Astrocyte (in vitro differentiated cells and primary cell): Measurements from ENCODE around the gene MROH2A. TPM values are rescaled to one million over a fixed set of nuclear protein-coding genes. Genes with fewer than 3 reads are reported as not detected.
"Not testable (repeated sequence)": the region's sequence is repeated elsewhere in the genome, so short reads cannot be mapped to it uniquely, and the experiment has no call there.

Source experiments
- DNase-seq: peaks from one replicate; pipeline ENCODE4 v3.0.0-alpha.2; 2010; ENCODE audit warnings: low read depth
- FAIRE-seq: peaks from 2 replicates; lab custom pipeline; 2011; peaks lifted over from hg19 to GRCh38; lab: Jason Lieb, UNC
- H2AFZ ChIP-seq: 2 replicates; pipeline ENCODE4 v1.6.0; 2012; ENCODE audit warnings: low read depth, low read length, inconsistent platforms
- H3K27ac ChIP-seq: 2 replicates; pipeline ENCODE4 v1.5.1; 2011; ENCODE audit warnings: low read depth, low read length, inconsistent platforms
- H3K27me3 ChIP-seq: 2 replicates; pipeline ENCODE4 v1.6.0; 2011; ENCODE audit warnings: low read length, inconsistent platforms; ENCODE audit not compliant: insufficient read depth
- H3K36me3 ChIP-seq: 2 replicates; pipeline ENCODE4 v1.5.1; 2011; ENCODE audit warnings: low read length, inconsistent platforms; ENCODE audit not compliant: insufficient read depth
- H3K4me1 ChIP-seq: 2 replicates; pipeline ENCODE4 v1.5.1; 2011; ENCODE audit warnings: low read length, inconsistent platforms; ENCODE audit not compliant: insufficient read depth
- H3K4me2 ChIP-seq: 2 replicates; pipeline ENCODE4 v1.6.0; 2012; ENCODE audit warnings: low read length, inconsistent platforms
- H3K4me3 ChIP-seq: 2 replicates; pipeline ENCODE4 v1.5.1; 2011; ENCODE audit warnings: low read depth, mild to moderate bottlenecking, low read length, inconsistent platforms; ENCODE audit not compliant: insufficient read depth
- H3K79me2 ChIP-seq: 2 replicates; pipeline ENCODE4 v1.6.0; 2012; ENCODE audit warnings: mild to moderate bottlenecking, low read length, inconsistent platforms; ENCODE audit not compliant: insufficient read depth
- H3K9ac ChIP-seq: 2 replicates; pipeline ENCODE4 v1.6.0; 2012; ENCODE audit warnings: mild to moderate bottlenecking, low read length, inconsistent platforms
- H3K9me3 ChIP-seq: 2 replicates; pipeline ENCODE4 v1.5.1; 2012; ENCODE audit warnings: low read depth, mild to moderate bottlenecking, low read length, inconsistent platforms; ENCODE audit not compliant: insufficient read depth
- H4K20me1 ChIP-seq: 2 replicates; pipeline ENCODE4 v1.6.0; 2012; ENCODE audit warnings: low read length, inconsistent platforms; ENCODE audit not compliant: insufficient read depth
- H3K27ac Mint-ChIP-seq: one replicate; pipeline ENCODE4 v1.8.0; 2021; ENCODE audit warnings: mild to moderate bottlenecking, mixed read lengths; ENCODE audit not compliant: unreplicated experiment
- H3K27me3 Mint-ChIP-seq: one replicate; pipeline ENCODE4 v1.8.0; 2021; ENCODE audit warnings: low read depth, mixed read lengths; ENCODE audit not compliant: unreplicated experiment
- H3K36me3 Mint-ChIP-seq: one replicate; pipeline ENCODE4 v1.8.0; 2021; ENCODE audit warnings: low read depth, mixed read lengths; ENCODE audit not compliant: unreplicated experiment
- H3K4me1 Mint-ChIP-seq: one replicate; pipeline ENCODE4 v1.8.0; 2021; ENCODE audit warnings: low read depth, mixed read lengths; ENCODE audit not compliant: unreplicated experiment
- H3K4me3 Mint-ChIP-seq: one replicate; pipeline ENCODE4 v1.8.0; 2021; ENCODE audit warnings: mild to moderate bottlenecking, moderate library complexity, mixed read lengths; ENCODE audit not compliant: unreplicated experiment
- H3K9me3 Mint-ChIP-seq: one replicate; pipeline ENCODE4 v1.8.0; 2021; ENCODE audit warnings: mild to moderate bottlenecking, mixed read lengths; ENCODE audit not compliant: unreplicated experiment
- CTCF ChIP-seq: IDR thresholded peaks from 2 replicates; pipeline ENCODE4 v1.5.1; 2011; ENCODE audit warnings: low read depth, mild to moderate bottlenecking, inconsistent platforms, low read length, moderate library complexity; ENCODE audit not compliant: insufficient read depth
- EZH2 ChIP-seq: IDR thresholded peaks from 2 replicates; pipeline ENCODE4 v1.6.1; 2012; ENCODE audit warnings: mild to moderate bottlenecking, low read length, inconsistent platforms; ENCODE audit not compliant: insufficient read depth
- total RNA-seq: library from RNA; stranded (reverse); gene quantifications from 2 replicates; pipeline ENCODE4 v1.2.1, GENCODE V29; 2021

Gene MROH2A
- total RNA-seq, 1 donor from 2014 or later, result not detected

GRCh38 chr2:233867993-233868532 lies 89.9 kb downstream of the MROH2A start, which contains the start of gene MSL3B:
Gene MSL3B, minus strand, starts transcription at chr2:233868386.
- Mint-ChIP-seq H3K36me3 (peaks cover 5% of the 10 kb centered on the region), H3K4me3 (peak within 1 kb of the TSS; percentile 89), H3K9me3 (peaks cover 17% of the 10 kb centered on the region), H3K4me1 (no peaks in the 10 kb centered on the region), H3K27me3 (peaks cover 5% of the 10 kb centered on the region), H3K27ac (peak within 1 kb of the TSS; percentile 93)
- Histone ChIP-seq H3K27ac (peak within 1 kb of the TSS; percentile 69), H3K9ac (peak within 1 kb of the TSS; percentile 80), H3K4me1 (peaks cover 3% of the 10 kb centered on the region), H3K79me2 (no peaks in the 10 kb centered on the region), H3K27me3 (peaks cover 2% of the 10 kb centered on the region), H3K4me3 (peak within 1 kb of the TSS; percentile 72), H3K4me2 (peak within 1 kb of the TSS; percentile 86), H4K20me1 (no peaks in the 10 kb centered on the region), H2AFZ (peak within 1 kb of the TSS; percentile 90), H3K36me3 (peaks cover 6% of the 10 kb centered on the region), H3K9me3 (no peaks in the 10 kb centered on the region)
- DNase-seq (peak; percentile 14), FAIRE-seq (no peak)
- TF ChIP-seq EZH2, result no peak
- TF ChIP-seq CTCF, result no peak

- peaks cover 18% of the 10 kb centered on the region for H3K27me3 Mint-ChIP-seq
- Histone ChIP-seq H2AFZ (no peak overlapping the region), H3K4me1 (peaks cover 3% of the 10 kb centered on the region), H3K79me2 (no peaks in the 10 kb centered on the region), H3K4me3 (no peak overlapping the region), H4K20me1 (no peaks in the 10 kb centered on the region), H3K9me3 (peaks cover 2% of the 10 kb centered on the region), H3K36me3 (peaks cover 6% of the 10 kb centered on the region), H3K4me2 (no peak overlapping the region), H3K27ac (no peak overlapping the region), H3K27me3 (peaks cover 7% of the 10 kb centered on the region), H3K9ac (no peak overlapping the region)
- H3K36me3 Mint-ChIP-seq, result peaks cover 5% of the 10 kb centered on the region
- no peak for TF ChIP-seq CTCF
- no peak for TF ChIP-seq EZH2
- H3K4me1 Mint-ChIP-seq, result no peaks in the 10 kb centered on the region
- DNase-seq, result no peak
- H3K27ac Mint-ChIP-seq, result no peak overlapping the region
- H3K4me3 Mint-ChIP-seq, result no peak overlapping the region
- no peak for FAIRE-seq
- peaks cover 18% of the 10 kb centered on the region for H3K9me3 Mint-ChIP-seq
These were observed 93.3 kb downstream of the MROH2A start for GRCh38 chr2:233871432-233871831.

GRCh38 chr2:233872125-233872524 lies 94.0 kb downstream of the MROH2A start:
- H3K4me2 ChIP-seq, H3K4me1 Mint-ChIP-seq, H3K4me1 ChIP-seq, H3K4me3 ChIP-seq, H3K27me3 ChIP-seq, H3K27ac Mint-ChIP-seq, H3K9ac ChIP-seq, H4K20me1 ChIP-seq, H2AFZ ChIP-seq, H3K27ac ChIP-seq, H3K9me3 ChIP-seq, DNase-seq, H3K36me3 ChIP-seq, H3K36me3 Mint-ChIP-seq, H3K4me3 Mint-ChIP-seq, FAIRE-seq, H3K79me2 ChIP-seq: not testable (repeated sequence)
- Mint-ChIP-seq H3K27me3 (peaks cover 19% of the 10 kb centered on the region), H3K9me3 (peaks cover 20% of the 10 kb centered on the region)
